ENCODE measurements around the gene ASCL1.

The ASCL1 gene

DNA sequence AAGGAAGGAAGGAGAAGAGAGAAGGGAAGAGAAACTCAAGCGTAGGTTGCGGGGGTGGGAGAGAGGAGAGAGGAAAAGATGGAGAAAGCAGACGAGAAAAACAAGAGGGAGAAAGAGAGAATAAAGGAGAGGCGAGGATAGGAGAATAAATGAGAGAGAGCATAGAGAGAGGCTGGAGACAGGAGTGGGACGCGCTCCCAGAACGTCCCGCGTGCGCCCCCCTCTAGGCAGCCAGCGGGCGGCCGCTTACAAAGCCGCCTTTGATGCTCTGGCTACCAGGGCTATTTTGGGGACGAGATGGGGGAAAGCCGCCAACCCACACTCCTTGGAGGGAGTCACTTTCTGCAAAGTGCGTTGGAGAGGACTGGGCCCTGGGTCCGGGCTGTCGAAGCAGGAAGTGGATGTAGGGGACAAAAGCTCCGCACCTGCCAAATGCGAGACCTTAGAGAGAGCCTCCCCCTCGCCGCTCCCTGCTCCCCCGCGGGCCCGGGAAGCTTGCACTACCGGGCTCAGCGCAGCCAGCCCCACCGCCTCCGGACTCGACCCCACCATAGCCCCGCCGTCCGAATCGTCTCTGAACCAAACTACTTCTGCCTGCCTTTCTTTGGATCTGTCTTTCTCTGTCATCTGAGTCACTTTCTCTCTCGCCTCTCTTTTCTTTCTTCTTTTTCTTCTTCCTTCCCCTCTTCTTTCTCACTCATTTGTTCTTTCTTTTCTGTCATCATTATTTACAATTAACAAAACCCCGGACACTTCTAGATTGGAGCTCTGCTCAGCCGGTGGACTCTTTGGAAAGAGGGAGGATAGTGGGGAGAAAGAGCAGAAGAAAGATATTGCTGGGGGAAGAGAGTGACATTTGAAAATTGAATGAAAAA, 8.0 kb downstream of the ASCL1 start:
- Histone ChIP-seq H3K79me2 (ENCODE audit: insufficient read depth, low read length) (no peaks in the 10 kb centered on the region), H3K4me3 (ENCODE audit: insufficient read depth, low read length, poor library complexity, severe bottlenecking) (no peak overlapping the region), H3K9me3 (ENCODE audit: insufficient read depth, low read length) (no peaks in the 10 kb centered on the region), H2AFZ (ENCODE audit: low read depth, low read length, severe bottlenecking) (no peak overlapping the region), H3F3A (ENCODE audit: insufficient read depth) (no peaks in the 10 kb centered on the region), H3K36me3 (ENCODE audit: low read length) (no peaks in the 10 kb centered on the region), H3K27ac (ENCODE audit: low read depth, low read length) (no peak overlapping the region), H4K20me1 (ENCODE audit: low read depth, low read length) (no peaks in the 10 kb centered on the region), H3K9ac (ENCODE audit: low read length) (no peak overlapping the region), H3K4me2 (ENCODE audit: low read depth, low read length, poor library complexity, severe bottlenecking) (no peak overlapping the region), H3K27me3 (ENCODE audit: low read length) (no peaks in the 10 kb centered on the region), H3K9me2 (replicated peaks; ENCODE audit: insufficient read depth, low read length) (no peaks in the 10 kb centered on the region)
- TF ChIP-seq, protein P1, sequence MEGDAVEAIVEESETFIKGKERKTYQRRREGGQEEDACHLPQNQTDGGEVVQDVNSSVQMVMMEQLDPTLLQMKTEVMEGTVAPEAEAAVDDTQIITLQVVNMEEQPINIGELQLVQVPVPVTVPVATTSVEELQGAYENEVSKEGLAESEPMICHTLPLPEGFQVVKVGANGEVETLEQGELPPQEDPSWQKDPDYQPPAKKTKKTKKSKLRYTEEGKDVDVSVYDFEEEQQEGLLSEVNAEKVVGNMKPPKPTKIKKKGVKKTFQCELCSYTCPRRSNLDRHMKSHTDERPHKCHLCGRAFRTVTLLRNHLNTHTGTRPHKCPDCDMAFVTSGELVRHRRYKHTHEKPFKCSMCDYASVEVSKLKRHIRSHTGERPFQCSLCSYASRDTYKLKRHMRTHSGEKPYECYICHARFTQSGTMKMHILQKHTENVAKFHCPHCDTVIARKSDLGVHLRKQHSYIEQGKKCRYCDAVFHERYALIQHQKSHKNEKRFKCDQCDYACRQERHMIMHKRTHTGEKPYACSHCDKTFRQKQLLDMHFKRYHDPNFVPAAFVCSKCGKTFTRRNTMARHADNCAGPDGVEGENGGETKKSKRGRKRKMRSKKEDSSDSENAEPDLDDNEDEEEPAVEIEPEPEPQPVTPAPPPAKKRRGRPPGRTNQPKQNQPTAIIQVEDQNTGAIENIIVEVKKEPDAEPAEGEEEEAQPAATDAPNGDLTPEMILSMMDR (IDR thresholded peaks at IDR 0.05; ENCODE audit: insufficient read depth, low read length, poor library complexity, severe bottlenecking) = no peak
- TF ChIP-seq EZH2phosphoT487 (conservative IDR thresholded peaks at IDR 0.05; ENCODE audit: low read length) = no peak

DNA sequence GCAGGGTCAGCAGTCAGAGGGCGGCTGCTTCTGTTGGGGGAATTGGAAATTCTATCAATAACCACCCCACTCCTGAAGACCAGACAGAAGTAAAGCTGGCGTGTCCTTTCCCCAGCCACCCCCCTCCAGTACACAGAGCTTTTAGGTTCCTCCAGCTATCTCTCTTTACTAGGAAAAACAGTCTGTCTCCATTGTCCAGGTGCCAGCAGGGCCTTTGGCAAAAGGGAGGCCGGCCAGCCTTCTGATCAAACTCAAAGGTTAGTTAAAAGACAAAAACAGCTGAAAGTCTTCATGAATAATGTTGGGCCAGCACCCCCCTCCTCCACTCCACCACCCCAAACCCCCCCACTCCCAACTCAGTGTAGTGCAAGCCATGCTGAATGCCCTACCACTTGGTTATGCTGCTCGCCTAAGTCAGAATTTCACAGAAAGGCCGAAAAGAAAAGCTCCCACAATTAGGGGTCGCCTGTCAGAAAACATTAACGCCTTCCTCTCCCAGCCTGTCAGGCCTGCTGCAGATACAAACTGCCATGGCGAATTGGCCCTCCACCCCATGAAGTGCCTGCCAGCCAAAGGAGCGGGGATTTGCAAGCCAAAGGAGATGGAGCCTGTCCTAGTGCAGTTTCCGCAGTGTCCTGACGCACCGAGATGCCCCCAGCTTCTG, 8.9 kb downstream of the ASCL1 start:
- Histone ChIP-seq H3K27me3 (ENCODE audit: low read length) (no peaks in the 10 kb centered on the region), H2AFZ (ENCODE audit: low read depth, low read length, severe bottlenecking) (no peak overlapping the region), H3K27ac (ENCODE audit: low read depth, low read length) (no peak overlapping the region), H4K20me1 (ENCODE audit: low read depth, low read length) (no peaks in the 10 kb centered on the region), H3K36me3 (ENCODE audit: low read length) (no peaks in the 10 kb centered on the region), H3K4me2 (ENCODE audit: low read depth, low read length, poor library complexity, severe bottlenecking) (no peak overlapping the region), H3F3A (ENCODE audit: insufficient read depth) (no peaks in the 10 kb centered on the region), H3K4me3 (ENCODE audit: insufficient read depth, low read length, poor library complexity, severe bottlenecking) (no peak overlapping the region), H3K9me3 (ENCODE audit: insufficient read depth, low read length) (no peaks in the 10 kb centered on the region), H3K9me2 (replicated peaks; ENCODE audit: insufficient read depth, low read length) (no peaks in the 10 kb centered on the region), H3K79me2 (ENCODE audit: insufficient read depth, low read length) (no peaks in the 10 kb centered on the region), H3K9ac (ENCODE audit: low read length) (no peak overlapping the region)
- no peak for TF ChIP-seq EZH2phosphoT487 (conservative IDR thresholded peaks at IDR 0.05; ENCODE audit: low read length)
- TF ChIP-seq, protein P1 (IDR thresholded peaks at IDR 0.05; ENCODE audit: insufficient read depth, low read length, poor library complexity, severe bottlenecking) = no peak

DNA sequence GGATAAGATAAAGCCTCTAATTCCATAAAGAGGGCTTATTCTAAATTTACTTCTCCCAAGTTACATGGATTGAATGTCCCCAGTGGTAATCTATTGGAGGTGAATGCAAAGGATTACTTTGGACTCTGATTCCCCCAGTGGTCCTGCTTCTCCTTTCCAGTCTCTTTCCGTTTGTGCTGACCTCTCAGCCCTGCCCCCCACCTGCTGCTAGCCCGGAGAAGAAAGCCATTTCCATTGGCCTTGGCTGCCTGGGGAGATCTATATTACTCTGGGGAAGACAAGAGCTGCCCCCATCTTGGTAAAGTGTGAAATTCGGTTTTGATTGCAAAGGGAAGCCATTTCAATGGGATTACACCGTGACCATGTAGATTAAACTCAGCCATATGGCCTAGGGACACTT, 13.3 kb downstream of the ASCL1 start:
- Histone ChIP-seq H3K79me2 (ENCODE audit: insufficient read depth, low read length) (no peaks in the 10 kb centered on the region), H2AFZ (ENCODE audit: low read depth, low read length, severe bottlenecking) (no peak overlapping the region), H3K9me2 (replicated peaks; ENCODE audit: insufficient read depth, low read length) (no peaks in the 10 kb centered on the region), H3F3A (ENCODE audit: insufficient read depth) (no peaks in the 10 kb centered on the region), H4K20me1 (ENCODE audit: low read depth, low read length) (no peaks in the 10 kb centered on the region), H3K4me3 (ENCODE audit: insufficient read depth, low read length, poor library complexity, severe bottlenecking) (no peak overlapping the region), H3K9ac (ENCODE audit: low read length) (no peak overlapping the region), H3K36me3 (ENCODE audit: low read length) (no peaks in the 10 kb centered on the region), H3K27ac (ENCODE audit: low read depth, low read length) (no peak overlapping the region), H3K9me3 (ENCODE audit: insufficient read depth, low read length) (no peaks in the 10 kb centered on the region), H3K4me2 (ENCODE audit: low read depth, low read length, poor library complexity, severe bottlenecking) (no peak overlapping the region), H3K27me3 (ENCODE audit: low read length) (no peaks in the 10 kb centered on the region)
- TF ChIP-seq EZH2phosphoT487 (conservative IDR thresholded peaks at IDR 0.05; ENCODE audit: low read length) = no peak
- TF ChIP-seq, protein P1 (IDR thresholded peaks at IDR 0.05; ENCODE audit: insufficient read depth, low read length, poor library complexity, severe bottlenecking) = no peak

Data from SU-DHL-6 (cell line).